ENCODE data around the gene OTUD5.

DNA sequence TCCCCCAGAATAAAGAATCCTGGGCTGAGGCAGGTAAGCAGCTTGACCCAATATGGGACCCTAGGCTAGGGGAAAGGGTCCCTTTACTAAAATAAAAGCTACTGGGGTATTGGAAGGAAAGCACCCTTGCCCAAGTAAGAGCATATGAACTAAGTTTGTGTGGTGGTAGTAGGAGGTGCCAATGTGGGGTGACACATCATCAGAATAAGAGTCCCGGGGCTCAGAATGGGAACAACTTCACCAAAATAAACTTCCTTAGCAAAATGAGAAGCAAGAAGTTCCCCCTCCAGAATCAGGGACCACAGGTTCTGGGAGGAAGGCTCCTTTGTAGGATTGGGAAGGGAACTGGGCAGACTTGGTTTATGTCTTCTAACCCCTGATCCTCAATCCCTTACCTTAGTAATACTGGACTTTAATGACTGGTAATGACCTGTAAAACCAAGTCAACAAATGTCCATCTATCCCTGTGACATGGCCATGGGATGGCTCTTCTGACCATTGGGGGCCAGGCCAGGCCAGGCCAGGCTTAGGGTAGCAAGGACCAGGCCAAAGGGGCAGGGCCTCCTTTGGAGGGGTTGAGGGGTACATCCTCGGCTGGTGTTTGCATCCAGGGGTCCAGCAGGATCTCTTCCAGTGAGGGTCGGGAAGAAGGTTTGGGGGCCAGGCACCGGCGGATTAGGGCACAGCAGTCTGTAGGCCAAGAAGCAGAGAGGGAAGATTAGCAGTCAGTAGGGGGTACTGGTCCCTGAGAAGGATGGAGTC lies 43.6 kb downstream of the OTUD5 start:
- TF ChIP-seq POLR2AphosphoS5 (IDR thresholded peaks at IDR 0.05): no peak
- TF ChIP-seq POLR2A (IDR thresholded peaks at IDR 0.05; ENCODE audit: low read depth): no peak

Measured in esophagus muscularis mucosa (tissue), 2 donors.